Activated CD8-positive, alpha-beta memory T cell treated with anti-CD3 and anti-CD28 coated beads for 36 hours (primary cell): Measurements from ENCODE around the gene CAPZA1. TPM values are rescaled to one million over a fixed set of nuclear protein-coding genes. Genes with fewer than 3 reads are reported as not detected.

Source experiments
- CTCF ChIA-PET: fragments of 350-600 bp; sonication (Branson Sonifier 250); formaldehyde crosslinking; loops from one replicate; lab custom pipeline; 2021; ENCODE audit warnings: antibody characterized with exemption; lab: Charles Lee
- POLR2A ChIA-PET: fragments of 350-600 bp; sonication (Branson Sonifier 250); formaldehyde crosslinking; loops from one replicate; lab custom pipeline; 2021; ENCODE audit warnings: antibody characterized with exemption; lab: Charles Lee
- total RNA-seq, 2 experiments: library from RNA; stranded (reverse); gene quantifications; one replicate each; pipeline ENCODE4 v1.2.3, GENCODE V29; 2021

CAPZA1 gene
- total RNA-seq, 2 experiments from 2014 or later: 257 to 261 TPM

GRCh38 chr1:112716133-112716720, 96.6 kb downstream of the CAPZA1 start:
- ChIA-PET POLR2A (interaction anchor here (1.3 kb wide), 1 partner anchor 356 kb away, joined by 6 read pairs; the partner anchor contains the start of gene LRIG2), CTCF (interaction anchor here (0.8 to 5.5 kb wide), 22 partner anchors 9 to 356 kb away, joined by 3 to 37 read pairs (median 4); partner anchors contain the start of genes LRIG2, MOV10 and RHOC)

- POLR2A ChIA-PET: no interaction called here
- CTCF ChIA-PET: interaction anchor here (1.0 to 5.5 kb wide), 10 partner anchors 10 to 355 kb away, joined by 3 to 37 read pairs (median 10); partner anchors contain the start of genes LRIG2 and RHOC
Measured at GRCh38 chr1:112717263-112717873, 97.7 kb downstream of the CAPZA1 start.

GRCh38 chr1:112718691-112719418, 99.2 kb downstream of the CAPZA1 start:
- ChIA-PET POLR2A (no interaction called here), CTCF (interaction anchor here (0.6 to 5.5 kb wide), 15 partner anchors 9 to 354 kb away, joined by 3 to 37 read pairs (median 5); partner anchors contain the start of gene LRIG2)

GRCh38 chr1:112719706-112720105, 100.1 kb downstream of the CAPZA1 start:
- CTCF ChIA-PET: interaction anchor here (1.3 to 2.5 kb wide), 7 partner anchors 16 to 160 kb away, joined by 3 to 19 read pairs (median 6); no protein-coding TSS in a partner anchor
- POLR2A ChIA-PET: no interaction called here

GRCh38 chr1:112720800-112721199, 101.2 kb downstream of the CAPZA1 start:
- CTCF ChIA-PET: interaction anchor here (1.3 to 2.5 kb wide), 2 partner anchors 83 to 91 kb away, joined by 3 to 19 read pairs; no protein-coding TSS in a partner anchor
- POLR2A ChIA-PET: interaction anchor here (1.2 kb wide), 1 partner anchor 352 kb away, joined by 3 read pairs; the partner anchor contains the start of gene LRIG2

Other genes with a start within 250 kb of the CAPZA1 start
- 1 to 10 TPM; 3.2 TPM for gene CTTNBP2NL, start 223.6 kb upstream of the CAPZA1 start, total RNA-seq
- not detected for gene WNT2B, start 110.9 kb upstream of the CAPZA1 start, total RNA-seq
- 10 to 100 TPM; 11.3 to 12.5 TPM for gene ST7L, start 691 bp upstream of the CAPZA1 start, total RNA-seq
- gene MOV10, start 54.8 kb downstream of the CAPZA1 start, total RNA-seq: 10 to 100 TPM; 38.1 to 40.4 TPM
- 10 to 100 TPM; 34.9 to 35.9 TPM for gene RHOC, start 87.3 kb downstream of the CAPZA1 start, total RNA-seq
- gene PPM1J, start 95.5 kb downstream of the CAPZA1 start, total RNA-seq: under 1 TPM; 0.42 to 0.88 TPM